GM21390 (cell line): ENCODE results near the gene FAM111A.
A peak's percentile ranks its signal among the peaks of the same experiment; 100 is the strongest.

Experiments
- ATAC-seq: cut with Tn5 transposase; IDR thresholded peaks from one replicate; pipeline ENCODE4 v1.9.1; 2021; ENCODE audit not compliant: unreplicated experiment

Gene FAM111A

GRCh38 chr11:59179121-59179520 lies 36.5 kb downstream of the FAM111A start:
- no peak for ATAC-seq

- ATAC-seq = no peak
Observed at GRCh38 chr11:59180168-59180776, 37.6 kb downstream of the FAM111A start.

- no peak for ATAC-seq
Observed at GRCh38 chr11:59180907-59181306, 38.3 kb downstream of the FAM111A start.

GRCh38 chr11:59181746-59182456 lies 39.2 kb downstream of the FAM111A start:
- ATAC-seq = no peak

GRCh38 chr11:59182457-59183151 lies 39.9 kb downstream of the FAM111A start:
- no peak for ATAC-seq

- no peak for ATAC-seq
Observed at GRCh38 chr11:59183771-59184170, 41.1 kb downstream of the FAM111A start.

GRCh38 chr11:59184691-59185339 lies 42.2 kb downstream of the FAM111A start:
- ATAC-seq = no peak

GRCh38 chr11:59185386-59185945 lies 42.8 kb downstream of the FAM111A start:
- no peak for ATAC-seq

GRCh38 chr11:59186130-59186594 lies 43.5 kb downstream of the FAM111A start:
- peak; percentile 74 for ATAC-seq

- ATAC-seq = no peak
Observed at GRCh38 chr11:59187035-59187434, 44.4 kb downstream of the FAM111A start.

GRCh38 chr11:59187587-59187986 lies 44.9 kb downstream of the FAM111A start:
- ATAC-seq = no peak

GRCh38 chr11:59188954-59189353 lies 46.3 kb downstream of the FAM111A start:
- ATAC-seq = no peak

- ATAC-seq = no peak
Observed at GRCh38 chr11:59189986-59190385, 47.3 kb downstream of the FAM111A start.

- ATAC-seq = no peak
Observed at GRCh38 chr11:59191095-59191494, 48.4 kb downstream of the FAM111A start.

GRCh38 chr11:59191890-59192289 lies 49.2 kb downstream of the FAM111A start:
- ATAC-seq = no peak

- ATAC-seq = no peak
Observed at GRCh38 chr11:59192446-59193020, 49.9 kb downstream of the FAM111A start.

GRCh38 chr11:59193587-59194130 lies 51.0 kb downstream of the FAM111A start:
- no peak for ATAC-seq

GRCh38 chr11:59195586-59195985 lies 52.9 kb downstream of the FAM111A start:
- no peak for ATAC-seq

GRCh38 chr11:59196777-59197176 lies 54.1 kb downstream of the FAM111A start:
- no peak for ATAC-seq

GRCh38 chr11:59197991-59198390 lies 55.3 kb downstream of the FAM111A start:
- ATAC-seq = no peak

GRCh38 chr11:59198726-59199125 lies 56.1 kb downstream of the FAM111A start:
- no peak for ATAC-seq
